Keratinocyte (primary cell): ENCODE results near the gene MAP2K5. TPM values are rescaled to one million over a fixed set of nuclear protein-coding genes. Genes with fewer than 3 reads are reported as not detected.

Experiments used
- DNase-seq: peaks from one replicate; pipeline ENCODE4 v3.0.0-alpha.2; 2011; ENCODE audit warnings: low read depth, missing footprints, low spot score
- FAIRE-seq: peaks from 2 replicates; lab custom pipeline; 2011; peaks lifted over from hg19 to GRCh38; lab: Jason Lieb, UNC
- H2AFZ ChIP-seq: 2 replicates; pipeline ENCODE4 v1.6.0; 2012; ENCODE audit warnings: low read length, control low read depth, inconsistent platforms; ENCODE audit not compliant: control insufficient read depth
- H3K27ac ChIP-seq: 2 replicates; pipeline ENCODE4 v1.5.1; 2011; ENCODE audit warnings: low read length; ENCODE audit not compliant: control insufficient read depth, insufficient read depth
- H3K27me3 ChIP-seq: 3 replicates; pipeline ENCODE4 v1.6.0; 2011; ENCODE audit warnings: low read length; ENCODE audit not compliant: control insufficient read depth, insufficient read depth; ENCODE audit errors: extremely low read depth
- H3K36me3 ChIP-seq, 2 experiments: 2 replicates in 1 of 2; 3 replicates in 1 of 2; pipeline ENCODE4 v1.5.1; 2011; ENCODE audit warnings: low read length in 2 of 2, mild to moderate bottlenecking in 1 of 2; ENCODE audit not compliant: control insufficient read depth in 2 of 2, insufficient read depth in 2 of 2; ENCODE audit errors: extremely low read depth in 1 of 2
- H3K4me1 ChIP-seq: 3 replicates; pipeline ENCODE4 v1.5.1; 2011; ENCODE audit warnings: low read length; ENCODE audit not compliant: control insufficient read depth, insufficient read depth; ENCODE audit errors: extremely low read depth
- H3K4me2 ChIP-seq: 3 replicates; pipeline ENCODE4 v1.6.0; 2011; ENCODE audit warnings: low read depth, low read length; ENCODE audit not compliant: control insufficient read depth, insufficient read depth; ENCODE audit errors: extremely low read depth
- H3K4me3 ChIP-seq, 3 experiments: fragments of 200-600 bp in 1 of 3; sonication (generic) in 1 of 3; 2 replicates in 2 of 3; 3 replicates in 1 of 3; pipeline ENCODE4 v1.5.1; 2011 to 2016; ENCODE audit warnings: low read length in 3 of 3, mild to moderate bottlenecking in 3 of 3, control low read depth in 2 of 3, inconsistent platforms in 1 of 3, low read depth in 1 of 3, mixed read lengths in 1 of 3, mixed run types in 1 of 3, moderate library complexity in 1 of 3; ENCODE audit not compliant: control insufficient read depth in 2 of 3, insufficient read depth in 2 of 3; ENCODE audit errors: extremely low read depth in 1 of 3
- H3K79me2 ChIP-seq: 2 replicates; pipeline ENCODE4 v1.6.0; 2012; ENCODE audit warnings: low read length; ENCODE audit not compliant: control insufficient read depth, insufficient read depth
- H3K9ac ChIP-seq: 3 replicates; pipeline ENCODE4 v1.6.0; 2011; ENCODE audit warnings: low read length; ENCODE audit not compliant: control insufficient read depth, insufficient read depth; ENCODE audit errors: extremely low read depth
- H3K9me1 ChIP-seq: 3 replicates; pipeline ENCODE4 v1.6.0; 2011; ENCODE audit warnings: low read length; ENCODE audit not compliant: control insufficient read depth, insufficient read depth; ENCODE audit errors: extremely low read depth
- H3K9me3 ChIP-seq: 2 replicates; pipeline ENCODE4 v1.5.1; 2012; ENCODE audit warnings: low read depth, low read length; ENCODE audit not compliant: control insufficient read depth
- H4K20me1 ChIP-seq: 3 replicates; pipeline ENCODE4 v1.6.0; 2011; ENCODE audit warnings: low read length; ENCODE audit not compliant: control insufficient read depth, insufficient read depth; ENCODE audit errors: extremely low read depth
- EZH2 ChIP-seq: IDR thresholded peaks from one replicate; pipeline ENCODE4 v1.6.1; 2012; ENCODE audit warnings: inconsistent platforms, mild to moderate bottlenecking, low read length, moderate library complexity
- dilution Hi-C: fragments of 300-500 bp; cut with MboI; formaldehyde crosslinking; loops from one replicate; pipeline ENCODE4 v1.7.0; 2020; ENCODE audit warnings: low sequenced_read_pairs; ENCODE audit not compliant: extremely low pct_ligation_motif_present
- polyA plus RNA-seq, 5 experiments: library from polyadenylated mRNA; depleted of rRNA in 3 of 5; stranded (reverse) in 3 of 5; stranded (forward) in 1 of 5; unstranded in 1 of 5; fragments of >200 nt; gene quantifications; 1 replicate in 1 of 5; 2 replicates in 3 of 5; 3 replicates in 1 of 5; pipeline versions ENCODE4 v1.2.1 to v1.2.3, GENCODE V29; 2011 to 2012; ENCODE audit warnings: missing spikeins in 2 of 5, low read depth in 1 of 5, low replicate concordance in 1 of 5
- TF ChIP-seq, protein P1 (sequence below), 3 experiments: IDR thresholded peaks in 1 of 3; conservative IDR thresholded peaks in 1 of 3; optimal IDR thresholded peaks in 1 of 3; 2 replicates in 2 of 3; 3 replicates in 1 of 3; pipeline versions ENCODE3 to v1.5.1; 2011; ENCODE audit warnings: low read length in 3 of 3, mild to moderate bottlenecking in 3 of 3, moderate library complexity in 2 of 3, control low read depth in 1 of 3, inconsistent platforms in 1 of 3; ENCODE audit not compliant: insufficient read depth in 2 of 3; ENCODE audit errors: extremely low read depth in 1 of 3

Gene MAP2K5
- polyA plus RNA-seq, 1 donor (not counting 4 experiments of a cell fraction or from before 2014, with no cell fraction given): 3.6 TPM

GRCh38 chr15:67770358-67770628, 227.8 kb downstream of the MAP2K5 start:
- Histone ChIP-seq H4K20me1 (no peaks in the 10 kb centered on the region), H3K79me2 (no peaks in the 10 kb centered on the region), H3K27me3 (no peaks in the 10 kb centered on the region), H3K9me3 (no peaks in the 10 kb centered on the region), H3K9me1 (no peaks in the 10 kb centered on the region), H3K4me3 (no peak overlapping the region), H3K4me1 (no peaks in the 10 kb centered on the region), H3K9ac (no peak overlapping the region), H3K4me2 (no peak overlapping the region), H3K27ac (no peak overlapping the region), H3K36me3 (no peaks in the 10 kb centered on the region), H2AFZ (no peak overlapping the region)
- dilution Hi-C loops: no loop called here
- no peak for FAIRE-seq
- TF ChIP-seq, protein P1, sequence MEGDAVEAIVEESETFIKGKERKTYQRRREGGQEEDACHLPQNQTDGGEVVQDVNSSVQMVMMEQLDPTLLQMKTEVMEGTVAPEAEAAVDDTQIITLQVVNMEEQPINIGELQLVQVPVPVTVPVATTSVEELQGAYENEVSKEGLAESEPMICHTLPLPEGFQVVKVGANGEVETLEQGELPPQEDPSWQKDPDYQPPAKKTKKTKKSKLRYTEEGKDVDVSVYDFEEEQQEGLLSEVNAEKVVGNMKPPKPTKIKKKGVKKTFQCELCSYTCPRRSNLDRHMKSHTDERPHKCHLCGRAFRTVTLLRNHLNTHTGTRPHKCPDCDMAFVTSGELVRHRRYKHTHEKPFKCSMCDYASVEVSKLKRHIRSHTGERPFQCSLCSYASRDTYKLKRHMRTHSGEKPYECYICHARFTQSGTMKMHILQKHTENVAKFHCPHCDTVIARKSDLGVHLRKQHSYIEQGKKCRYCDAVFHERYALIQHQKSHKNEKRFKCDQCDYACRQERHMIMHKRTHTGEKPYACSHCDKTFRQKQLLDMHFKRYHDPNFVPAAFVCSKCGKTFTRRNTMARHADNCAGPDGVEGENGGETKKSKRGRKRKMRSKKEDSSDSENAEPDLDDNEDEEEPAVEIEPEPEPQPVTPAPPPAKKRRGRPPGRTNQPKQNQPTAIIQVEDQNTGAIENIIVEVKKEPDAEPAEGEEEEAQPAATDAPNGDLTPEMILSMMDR (optimal IDR thresholded peaks at IDR 0.05 in 1 of 3, IDR thresholded peaks at IDR 0.05 in 1 of 3, conservative IDR thresholded peaks at IDR 0.05 in 1 of 3; ENCODE audit: extremely low read depth in 1 of 3, insufficient read depth in 2 of 3, low read length in 3 of 3): no peak
- TF ChIP-seq EZH2: no peak
- no peak for DNase-seq

- Histone ChIP-seq H4K20me1 (no peaks in the 10 kb centered on the region), H3K9me1 (no peaks in the 10 kb centered on the region), H3K4me1 (no peaks in the 10 kb centered on the region), H3K27ac (no peak overlapping the region), H3K9me3 (no peaks in the 10 kb centered on the region), H3K9ac (no peak overlapping the region), H3K4me3 (no peak overlapping the region), H3K4me2 (no peak overlapping the region), H3K79me2 (no peaks in the 10 kb centered on the region), H3K36me3 (no peaks in the 10 kb centered on the region), H2AFZ (no peak overlapping the region), H3K27me3 (no peaks in the 10 kb centered on the region)
- no peak for TF ChIP-seq EZH2
- TF ChIP-seq, protein P1 (optimal IDR thresholded peaks at IDR 0.05 in 1 of 3, IDR thresholded peaks at IDR 0.05 in 1 of 3, conservative IDR thresholded peaks at IDR 0.05 in 1 of 3; ENCODE audit: extremely low read depth in 1 of 3, insufficient read depth in 2 of 3, low read length in 3 of 3): no peak
- DNase-seq: no peak
- dilution Hi-C loops: no loop called here
- FAIRE-seq: no peak
These were observed 228.8 kb downstream of the MAP2K5 start for GRCh38 chr15:67771189-67771800.
